Stimulated activated CD8-positive, alpha-beta memory T cell treated with anti-CD3 and anti-CD28 coated beads, Interleukin-15, amount 100 ng/mL, for 24 hours (primary cell): ENCODE results near the gene MICAL2.

Source experiments
- DNase-seq: peaks from one replicate; pipeline ENCODE4 v3.0.0-alpha.2; 2020; ENCODE audit warnings: low read depth

The MICAL2 gene

DNA sequence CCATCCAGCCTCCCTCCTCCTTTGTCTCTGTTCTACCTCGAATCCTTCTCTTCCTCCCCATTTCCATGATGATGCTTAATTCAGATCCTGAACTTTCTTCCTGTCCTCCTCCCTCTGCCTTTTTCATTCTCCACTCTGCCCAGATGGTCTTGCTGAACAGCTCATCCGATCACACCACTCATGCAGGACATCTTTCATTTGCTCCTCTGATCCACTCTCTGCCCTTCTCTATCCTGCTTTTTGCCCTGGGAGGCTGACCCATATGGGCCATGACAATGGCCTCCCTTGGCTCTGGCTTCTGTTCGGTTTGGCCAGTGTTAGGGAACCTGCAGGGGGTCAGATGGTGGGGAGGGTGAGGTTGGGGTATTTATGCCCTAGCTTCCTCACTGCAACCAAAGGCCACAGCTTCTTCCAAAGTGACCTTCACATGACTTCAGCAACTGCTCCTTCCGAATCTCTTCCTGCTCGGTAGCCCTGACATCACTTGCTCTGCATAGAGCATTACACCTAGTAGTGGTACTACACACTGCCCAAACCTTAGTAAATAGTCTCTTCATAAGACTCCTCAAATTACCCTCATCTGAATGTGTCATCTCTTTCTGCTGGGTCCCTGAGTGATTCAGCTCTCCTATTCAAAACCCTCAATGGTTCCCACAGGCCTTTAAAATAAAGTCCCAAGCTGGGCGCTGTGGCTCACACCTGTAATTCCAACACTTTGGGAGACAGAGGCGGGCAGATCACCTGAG is 32.7 kb upstream of the MICAL2 start:
- DNase-seq, result no peak

DNA sequence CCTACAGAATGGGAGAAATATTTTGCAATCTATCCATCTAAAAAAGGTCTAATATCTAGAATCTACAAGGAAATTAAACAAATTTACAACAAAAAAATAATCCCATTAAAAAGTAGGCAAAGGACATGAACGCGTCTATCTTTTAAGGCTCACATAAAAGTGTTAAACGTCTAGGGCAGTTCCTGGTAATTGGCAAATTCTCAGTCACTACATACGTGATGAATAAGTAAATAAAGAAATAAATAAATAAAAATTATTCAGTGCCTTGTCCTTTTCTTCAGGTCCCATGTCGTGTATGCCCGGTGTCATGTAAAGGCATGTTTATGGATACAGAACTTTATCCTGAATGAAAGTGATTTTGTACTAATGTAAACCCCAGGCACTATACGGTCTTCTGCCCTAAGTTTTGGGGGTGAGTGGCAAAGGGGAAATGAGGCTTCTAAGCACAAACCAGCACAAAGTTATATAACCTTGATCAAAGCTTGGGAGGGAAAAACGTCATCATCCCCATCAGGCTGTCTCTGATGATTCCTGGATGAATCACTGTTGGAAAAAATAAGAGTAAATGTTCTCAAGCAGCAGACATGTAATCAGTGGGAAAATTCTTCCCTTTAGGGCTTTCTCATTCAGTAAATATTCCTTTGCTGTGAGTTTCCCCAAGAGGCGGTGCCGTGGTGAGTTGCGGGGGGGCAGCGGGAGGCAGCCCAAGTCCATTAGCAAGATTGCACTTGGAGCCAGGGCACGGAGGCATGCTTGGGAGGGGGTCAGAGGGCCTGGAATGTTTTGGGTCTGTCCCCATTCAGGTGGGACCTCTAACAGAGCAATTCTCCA is 30.4 kb upstream of the MICAL2 start:
- no peak for DNase-seq

DNA sequence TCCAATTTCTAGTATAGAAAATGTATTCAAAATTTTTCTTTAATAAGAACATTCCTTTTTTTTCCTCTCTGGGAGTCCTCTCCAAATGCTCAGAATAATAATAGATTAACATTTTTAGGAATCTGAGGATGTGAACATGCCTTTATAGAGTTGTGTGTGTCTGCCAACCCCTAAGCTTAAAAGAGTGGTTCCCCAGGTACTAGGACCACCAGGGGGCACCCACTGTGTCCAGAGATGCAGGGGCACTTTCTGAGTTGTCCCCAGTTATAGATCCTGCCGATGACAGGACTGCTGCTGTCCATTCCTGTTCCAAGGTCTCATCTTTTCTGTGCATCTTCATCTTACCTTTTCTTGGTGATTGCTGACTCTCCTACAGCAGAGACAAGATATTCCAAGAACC is 27.0 kb upstream of the MICAL2 start:
- DNase-seq, result no peak

DNA sequence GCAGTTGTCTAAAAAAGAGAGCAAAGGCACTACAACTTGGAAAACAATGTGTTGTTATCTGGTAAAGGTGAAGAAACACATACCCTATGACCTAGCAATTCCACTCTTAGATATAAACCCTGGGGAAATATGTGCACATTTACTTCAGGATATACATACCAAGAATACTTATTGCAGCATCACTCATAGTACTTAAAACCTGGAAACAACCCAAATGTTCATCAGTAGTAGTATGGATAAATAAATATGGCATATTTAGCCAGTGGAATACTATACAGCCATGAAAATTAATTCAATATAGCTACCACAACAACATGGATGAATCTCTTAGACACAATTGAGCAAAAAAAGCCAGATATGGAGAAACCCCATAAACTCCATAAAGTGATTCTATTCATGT is 26.1 kb upstream of the MICAL2 start:
- no peak for DNase-seq

DNA sequence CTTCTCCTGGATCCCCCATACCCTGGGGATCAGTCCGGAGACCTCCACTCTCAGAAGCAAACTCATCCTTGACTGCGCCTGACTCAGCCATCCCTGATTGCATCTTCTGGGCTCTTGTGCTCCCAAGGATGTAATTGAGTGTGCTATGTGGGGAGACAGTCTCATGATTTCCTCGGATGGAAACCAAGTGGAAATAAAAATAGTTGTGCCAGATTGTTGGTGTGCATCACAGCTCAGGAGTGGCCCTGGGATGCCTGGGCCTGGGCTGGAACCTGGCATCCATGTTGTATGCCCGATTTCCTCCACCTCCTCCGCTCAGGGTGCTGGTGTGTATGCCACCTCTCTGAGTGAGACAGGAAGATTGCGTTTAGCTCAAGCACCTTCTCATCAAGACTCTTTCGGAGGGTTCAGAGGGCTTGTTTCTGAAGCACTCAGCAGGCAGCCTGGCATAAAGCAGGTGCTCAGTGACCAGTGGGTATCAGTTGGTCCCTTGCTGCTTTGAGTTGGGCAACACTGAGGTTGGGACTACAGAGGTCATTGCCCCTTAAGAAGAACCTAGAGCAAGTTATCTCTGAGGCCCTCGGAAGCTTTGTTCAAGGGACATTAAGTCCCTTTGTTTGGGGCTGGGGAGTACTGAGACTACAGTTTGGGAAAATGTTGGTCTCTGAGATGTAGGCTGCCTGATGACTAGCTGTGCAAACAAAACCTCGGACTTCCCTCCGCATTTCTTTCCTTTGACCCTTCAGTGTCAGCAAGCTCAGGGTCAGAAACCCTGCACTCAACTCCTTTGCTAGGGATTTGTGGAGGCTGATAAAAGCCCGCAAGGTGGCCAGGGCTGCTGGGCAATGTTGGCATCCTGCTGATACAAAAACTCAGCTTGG is 24.8 kb upstream of the MICAL2 start:
- no peak for DNase-seq

DNA sequence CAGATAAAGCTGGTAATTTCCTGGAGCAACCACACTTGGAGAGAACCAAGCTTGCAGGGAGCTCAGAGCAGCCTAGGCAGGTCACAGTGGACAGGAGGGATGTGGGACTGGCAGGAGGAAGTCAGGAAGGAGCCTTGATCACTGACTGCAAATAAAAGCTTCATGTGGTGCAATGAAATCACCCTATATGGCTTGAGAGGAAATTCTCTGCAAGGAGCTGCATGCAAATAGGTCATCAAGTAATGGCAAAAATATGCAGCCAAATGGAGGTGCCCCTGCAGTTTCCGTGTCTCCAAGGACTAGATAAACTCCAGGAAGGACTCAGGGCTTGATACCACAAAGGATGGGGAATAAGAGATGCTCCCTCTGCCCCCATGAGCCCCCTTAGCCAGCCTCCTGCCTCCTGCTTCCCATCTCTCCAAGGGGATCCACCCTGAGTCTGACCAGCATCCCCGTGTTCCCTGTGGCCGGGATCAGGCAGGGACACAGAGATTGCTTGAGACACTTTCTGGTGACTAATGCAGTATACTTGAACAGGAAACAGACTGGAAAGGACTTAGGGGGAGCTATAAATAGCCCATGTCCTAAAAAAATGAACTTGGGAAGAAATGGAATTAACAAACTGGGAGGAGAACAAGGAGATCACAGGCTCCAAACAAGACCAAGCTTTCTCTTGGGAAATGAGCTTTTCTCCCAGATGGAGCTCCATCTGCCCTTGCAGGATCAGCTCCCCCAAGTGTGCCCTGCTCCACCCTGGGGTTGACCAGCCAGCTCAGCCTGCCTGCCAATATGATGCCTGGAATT is 23.9 kb upstream of the MICAL2 start:
- no peak for DNase-seq

DNA sequence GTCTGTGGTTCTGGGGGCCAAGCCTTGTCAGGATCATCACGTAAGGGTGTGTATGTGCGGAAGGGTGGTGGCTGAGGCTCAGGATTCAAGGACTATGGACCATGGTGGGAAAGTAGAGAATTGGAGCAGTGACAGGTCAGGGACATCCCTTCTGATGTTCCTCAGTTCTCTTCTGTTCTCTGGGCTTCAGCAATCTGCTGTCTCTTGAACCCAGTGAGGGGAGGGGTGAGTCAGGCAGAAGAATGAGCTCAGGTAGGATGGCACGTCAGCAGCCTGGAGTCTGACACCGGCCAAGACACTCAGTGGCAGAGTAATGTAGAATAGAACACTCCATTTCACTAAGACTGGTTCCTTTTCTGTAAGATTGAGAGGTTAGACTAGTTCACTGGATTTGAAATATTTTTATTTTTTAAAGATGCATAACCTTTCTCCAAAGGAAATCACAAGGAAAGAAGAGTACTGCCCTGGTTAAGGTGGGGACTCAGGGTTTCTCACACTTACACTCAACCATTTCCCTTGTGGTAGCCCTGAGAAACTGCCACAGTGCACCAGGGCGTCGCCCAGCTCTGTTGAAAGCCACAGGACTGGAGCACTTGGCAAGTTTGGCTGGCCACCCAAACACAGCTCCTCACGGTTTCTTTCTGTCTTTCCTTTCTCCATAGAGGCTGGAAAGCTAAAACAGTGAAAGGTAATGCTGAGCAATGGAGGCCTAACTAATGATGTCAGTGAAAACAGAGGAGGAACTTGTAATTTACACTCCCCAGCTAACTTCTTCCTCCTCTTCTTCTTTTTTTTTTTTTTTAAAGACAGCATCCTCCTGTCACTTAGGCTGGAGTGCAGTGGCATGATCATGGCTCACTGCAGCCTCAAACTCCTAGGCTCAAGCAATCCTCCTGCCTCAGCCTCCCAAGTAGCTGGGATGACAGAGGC is 23.1 kb upstream of the MICAL2 start:
- DNase-seq, result no peak

DNA sequence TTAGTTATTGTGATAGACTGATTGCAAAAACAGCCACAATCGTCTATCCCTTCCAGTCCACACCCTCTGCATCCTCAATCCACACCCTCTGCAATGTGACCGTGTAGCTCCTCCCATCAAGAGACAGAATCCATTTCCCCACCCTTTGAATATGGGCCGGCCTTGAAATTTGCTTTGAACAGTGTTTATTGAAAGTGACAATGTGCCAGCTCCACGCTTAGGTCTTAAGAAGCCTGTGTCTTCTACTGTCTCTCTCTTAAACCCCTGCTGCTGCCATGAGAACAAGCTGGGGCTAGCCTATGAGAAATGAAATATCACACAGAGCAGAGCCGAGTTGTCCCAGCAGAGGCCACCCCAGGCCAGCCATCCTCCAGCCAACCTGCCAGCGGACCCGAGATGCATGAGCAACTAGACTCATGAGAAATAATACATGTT is 22.3 kb upstream of the MICAL2 start:
- no peak for DNase-seq

DNA sequence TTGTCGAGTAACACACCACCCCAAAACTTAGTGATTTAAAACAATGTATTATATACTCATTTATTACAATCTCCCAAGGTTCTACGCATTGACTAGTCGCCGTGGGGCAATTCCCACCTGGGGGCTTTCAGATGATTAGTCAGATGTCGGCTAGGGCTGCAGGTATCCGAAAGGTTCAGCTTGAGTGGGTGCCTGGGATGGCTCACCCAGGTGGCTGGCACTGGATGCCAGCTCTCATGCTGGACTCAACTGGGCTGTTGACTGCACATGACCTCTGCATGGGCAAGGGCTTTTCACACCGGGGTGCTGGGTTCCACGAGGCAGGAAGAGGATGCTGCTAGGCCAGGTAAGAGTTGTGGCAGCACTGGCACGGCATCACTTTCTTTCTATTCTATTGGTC is 21.9 kb upstream of the MICAL2 start:
- DNase-seq, result no peak

DNA sequence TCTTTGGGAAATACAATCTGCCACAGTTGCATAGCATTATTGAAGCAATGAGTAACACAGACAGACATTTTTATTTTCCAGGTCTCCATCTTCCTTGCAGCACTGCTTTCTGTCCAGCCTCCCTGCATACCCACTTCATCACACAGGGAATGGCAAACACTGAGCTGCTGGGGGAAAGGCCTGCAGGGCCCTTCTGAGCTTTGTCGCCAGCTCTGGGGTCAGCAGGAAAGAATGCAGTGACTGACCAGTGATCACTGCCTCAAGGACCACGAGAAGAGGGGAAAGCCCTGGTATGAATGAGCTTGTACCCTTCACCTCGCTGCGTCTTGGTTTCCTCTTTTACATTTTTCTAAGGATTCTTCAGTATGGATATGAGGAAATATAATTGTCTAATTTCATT is 21.3 kb upstream of the MICAL2 start:
- DNase-seq, result no peak

DNA sequence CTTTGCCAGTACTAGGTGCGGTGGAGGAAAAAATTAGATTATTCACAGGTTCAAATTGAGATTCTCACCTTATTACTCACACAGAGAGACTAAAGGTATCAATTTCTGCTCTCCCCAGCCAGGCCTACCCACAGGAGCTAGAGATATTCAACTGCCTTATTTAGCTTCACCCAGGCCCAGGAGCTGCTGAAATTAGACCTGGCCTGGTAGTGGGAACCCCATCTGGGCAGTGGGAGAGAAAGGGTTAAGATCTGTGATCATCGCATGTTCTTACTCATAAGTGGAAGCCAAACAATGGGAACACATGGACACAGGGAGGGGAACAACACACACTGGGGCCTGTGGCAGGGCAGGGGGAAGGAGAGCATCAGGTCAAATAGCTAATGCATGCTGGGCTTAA is 20.9 kb upstream of the MICAL2 start:
- DNase-seq, result no peak

DNA sequence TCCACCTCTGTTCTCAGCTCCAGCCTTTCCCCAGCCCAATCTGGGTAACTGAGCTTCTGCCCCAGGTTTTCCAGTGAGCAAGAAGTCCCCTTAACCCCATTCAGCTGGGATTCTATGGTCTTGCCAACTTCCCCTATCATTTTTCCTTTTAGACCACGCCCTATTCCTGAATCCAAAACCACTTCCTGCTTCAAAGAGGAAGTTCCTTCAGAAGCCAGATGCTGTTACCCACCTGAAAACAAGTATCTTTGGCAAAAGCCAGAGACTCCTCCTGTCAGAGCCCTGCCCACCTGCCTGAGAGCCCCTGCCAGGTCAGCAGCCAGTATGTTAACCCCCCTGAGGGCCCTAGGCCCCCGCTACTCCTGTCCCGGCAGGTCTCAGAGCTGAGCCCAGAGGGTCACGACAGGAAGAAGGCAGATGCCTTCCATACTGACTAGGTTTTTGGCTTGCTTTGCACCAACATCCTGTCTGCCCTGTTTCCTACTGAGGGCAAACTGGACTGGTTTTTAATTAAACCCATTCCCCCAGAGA is 20.3 kb upstream of the MICAL2 start:
- DNase-seq, result no peak

DNA sequence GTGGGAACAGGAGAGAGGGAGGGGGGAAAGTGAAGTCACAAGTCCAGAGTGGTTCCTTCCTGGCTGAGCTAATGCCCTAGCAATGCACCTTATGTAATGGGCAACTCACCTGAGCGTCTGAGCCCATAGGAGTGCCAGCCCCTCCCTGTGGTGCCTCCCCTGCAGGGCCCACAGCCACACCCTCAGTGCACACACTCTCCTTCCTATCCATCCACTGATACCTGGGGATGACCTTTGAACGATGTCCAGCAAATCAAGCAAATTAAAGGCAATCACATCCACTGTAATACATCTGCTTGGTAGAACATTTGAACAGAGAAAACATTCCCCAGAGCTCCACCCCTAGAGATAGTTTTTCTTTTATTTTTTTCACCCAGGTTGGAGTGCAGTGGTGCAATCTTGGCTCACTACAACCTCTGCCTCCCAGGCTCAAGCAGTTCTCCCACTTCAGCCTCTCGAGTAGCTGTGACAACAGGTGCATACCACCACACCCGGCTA is 19.6 kb upstream of the MICAL2 start:
- no peak for DNase-seq

DNA sequence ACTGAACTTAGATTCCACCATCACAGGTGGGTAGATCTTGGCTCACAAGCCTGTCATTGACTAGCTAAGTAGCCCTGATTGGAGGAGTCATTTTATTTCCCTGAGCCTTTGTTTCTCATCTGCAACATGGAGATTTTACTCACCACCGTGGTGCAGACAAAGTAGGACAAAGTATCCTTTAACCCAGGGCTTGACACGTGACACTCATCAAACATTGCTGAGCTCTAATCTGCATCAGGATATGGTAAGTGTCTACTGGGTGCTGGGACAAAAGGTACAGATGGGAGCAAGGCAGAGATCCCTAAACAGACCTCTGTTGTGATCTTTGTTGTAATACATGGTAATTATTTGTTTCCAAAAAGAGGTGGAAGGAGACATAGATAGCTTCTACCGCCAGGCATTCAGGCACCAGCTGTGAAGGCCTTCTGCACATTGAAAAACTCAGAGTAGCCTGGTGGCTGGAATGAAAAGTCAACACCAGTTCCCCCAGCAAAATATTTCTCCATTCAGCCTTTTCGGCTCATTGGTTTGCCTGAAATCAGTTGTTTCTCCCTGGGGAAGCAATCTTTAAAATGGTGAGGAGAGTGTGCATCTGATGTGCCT is 18.3 kb upstream of the MICAL2 start:
- no peak for DNase-seq

DNA sequence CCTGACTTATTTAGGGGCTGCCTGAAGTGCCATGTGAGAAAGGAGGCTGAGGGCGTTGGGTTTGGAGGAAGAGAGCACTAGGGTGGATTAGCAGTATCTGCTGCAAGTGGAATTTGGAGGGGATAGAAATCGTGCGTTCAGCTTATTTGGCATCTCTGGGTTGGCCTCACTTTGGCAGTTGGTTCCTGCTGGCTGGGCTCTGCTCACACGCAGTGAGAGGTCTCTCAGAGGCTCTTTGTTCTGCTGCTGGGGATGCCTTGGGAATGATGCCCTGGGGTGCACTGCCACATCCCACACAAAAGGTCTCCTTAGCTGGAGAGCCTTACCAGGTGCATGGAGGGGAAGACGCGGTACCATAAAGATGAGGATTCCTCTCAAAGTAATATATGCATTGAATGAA is 17.7 kb upstream of the MICAL2 start:
- no peak for DNase-seq

DNA sequence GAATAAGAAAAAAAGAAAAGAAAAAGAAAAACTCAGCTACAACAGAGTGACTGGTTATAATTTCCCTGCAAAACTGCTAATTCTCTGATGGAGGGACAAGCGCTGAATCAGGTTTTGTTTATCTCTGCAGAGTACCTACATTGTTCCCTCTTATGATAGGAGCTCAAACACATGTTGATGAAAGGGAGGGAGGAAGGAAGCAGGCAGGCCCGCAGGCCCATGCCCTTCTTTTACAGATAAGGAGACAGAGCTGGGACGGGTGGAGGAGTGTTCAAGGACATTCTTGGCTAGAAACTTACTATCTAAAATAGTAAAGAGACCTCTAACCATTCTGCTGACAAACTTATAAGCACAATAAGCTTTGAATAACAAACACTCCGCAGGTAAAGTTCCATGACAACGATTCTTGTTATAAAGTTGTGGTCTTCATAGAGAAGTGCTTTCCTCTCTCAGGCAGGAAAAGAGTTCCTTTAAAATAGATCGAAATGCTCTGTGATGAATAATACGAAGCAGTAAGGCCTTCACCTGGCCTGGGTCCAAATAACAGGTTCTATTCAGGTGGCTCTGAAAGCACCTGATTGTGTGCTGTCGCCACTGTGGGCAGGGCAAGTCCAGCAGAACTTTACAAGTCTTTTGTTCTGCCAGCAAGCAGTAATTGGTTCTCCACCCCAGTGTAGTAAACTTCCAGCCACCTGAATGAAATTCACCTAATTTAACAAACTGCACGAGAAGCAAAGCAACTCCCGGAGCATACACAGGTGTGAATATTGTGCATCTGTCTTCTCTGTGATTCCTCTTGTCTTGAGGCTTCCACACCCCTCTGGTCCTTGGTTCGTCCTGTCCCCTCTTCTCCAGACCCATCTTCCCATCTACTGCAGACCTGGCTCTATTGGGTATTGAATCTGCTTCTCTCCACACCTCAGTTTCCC is 15.3 kb upstream of the MICAL2 start:
- DNase-seq, result no peak

DNA sequence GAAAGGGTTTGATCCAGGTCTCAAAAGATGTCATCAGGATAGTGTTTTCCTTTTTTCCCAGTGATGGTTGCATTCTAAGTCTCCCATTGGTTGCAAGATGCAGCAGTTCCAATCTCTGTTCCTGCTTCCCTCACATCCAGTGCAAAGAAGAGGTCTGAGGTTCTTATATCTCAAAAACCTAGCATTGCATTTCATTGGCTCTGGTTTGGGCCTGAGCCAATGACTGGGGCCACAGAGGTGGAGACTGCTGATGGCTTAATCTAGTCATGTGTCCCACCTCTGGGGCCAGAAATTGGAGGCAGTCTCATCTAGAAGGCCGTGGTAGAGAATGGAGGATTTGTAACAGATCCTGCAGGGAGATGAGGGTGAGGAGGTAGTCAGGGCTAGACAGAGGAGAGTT is 13.2 kb upstream of the MICAL2 start:
- DNase-seq, result no peak

DNA sequence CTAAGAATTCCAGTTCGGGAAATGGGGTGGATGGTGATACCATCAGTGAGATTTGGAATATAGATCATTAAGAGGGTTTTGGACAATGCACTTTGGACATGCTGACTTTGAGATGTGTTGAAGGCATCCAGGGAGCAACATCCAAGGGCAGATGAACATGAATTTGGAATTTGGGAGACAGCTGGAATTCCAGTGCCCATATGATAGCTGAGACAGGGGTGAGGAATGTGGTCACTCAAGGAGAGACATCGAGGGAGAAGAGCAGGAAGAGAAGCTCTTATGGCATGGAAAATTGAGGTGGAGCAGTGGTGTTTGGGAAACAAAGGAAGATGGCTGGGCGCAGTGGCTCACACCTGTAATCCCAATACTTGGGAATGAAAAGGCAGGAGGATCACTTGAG is 11.8 kb upstream of the MICAL2 start:
- DNase-seq, result no peak
